ENCODE measurements around the gene BAIAP2L1.
A peak's percentile ranks its signal among the peaks of the same experiment; 100 is the strongest.
"Not testable (repeated sequence)": the region's sequence is repeated elsewhere in the genome, so short reads cannot be mapped to it uniquely, and the experiment has no call there.

The BAIAP2L1 gene

GRCh38 chr7:98317366-98318040 lies 83.4 kb downstream of the BAIAP2L1 start:
- no peak for DNase-seq

GRCh38 chr7:98315994-98316527 lies 84.8 kb downstream of the BAIAP2L1 start:
- DNase-seq = not testable (repeated sequence)

GRCh38 chr7:98315318-98315993 lies 85.4 kb downstream of the BAIAP2L1 start:
- DNase-seq = no peak

- DNase-seq = no peak
These were observed 86.4 kb downstream of the BAIAP2L1 start for GRCh38 chr7:98314469-98314868.

GRCh38 chr7:98312201-98312600 lies 88.7 kb downstream of the BAIAP2L1 start:
- no peak for DNase-seq

GRCh38 chr7:98309566-98309965 lies 91.3 kb downstream of the BAIAP2L1 start:
- no peak for DNase-seq

- no peak for DNase-seq
These were observed 92.9 kb downstream of the BAIAP2L1 start for GRCh38 chr7:98307971-98308466.

GRCh38 chr7:98305951-98306535 lies 94.8 kb downstream of the BAIAP2L1 start:
- DNase-seq = no peak

- DNase-seq = no peak
These were observed 97.0 kb downstream of the BAIAP2L1 start for GRCh38 chr7:98303906-98304305.

GRCh38 chr7:98303176-98303865 lies 97.6 kb downstream of the BAIAP2L1 start:
- no peak for DNase-seq

GRCh38 chr7:98301693-98302470 lies 99.0 kb downstream of the BAIAP2L1 start:
- DNase-seq = no peak

- DNase-seq = no peak
These were observed 100.1 kb downstream of the BAIAP2L1 start for GRCh38 chr7:98300595-98301372.

- DNase-seq = no peak
These were observed 103.1 kb downstream of the BAIAP2L1 start for GRCh38 chr7:98297626-98298286.

- no peak for DNase-seq
These were observed 104.1 kb downstream of the BAIAP2L1 start for GRCh38 chr7:98296833-98297232.

GRCh38 chr7:98295467-98296192 lies 105.3 kb downstream of the BAIAP2L1 start:
- no peak for DNase-seq

- peak; percentile 86 for DNase-seq
These were observed 106.0 kb downstream of the BAIAP2L1 start for GRCh38 chr7:98294798-98295382.

- DNase-seq = no peak
These were observed 106.6 kb downstream of the BAIAP2L1 start for GRCh38 chr7:98294326-98294725.

- no peak for DNase-seq
These were observed 107.1 kb downstream of the BAIAP2L1 start for GRCh38 chr7:98293746-98294145.

GRCh38 chr7:98293265-98293664 lies 107.6 kb downstream of the BAIAP2L1 start:
- DNase-seq = no peak

- no peak for DNase-seq
These were observed 109.2 kb downstream of the BAIAP2L1 start for GRCh38 chr7:98291717-98292116.

Measured in NCI-H2107 (cell line).